Measurements from ENCODE around the gene PATL2.
"Not testable (repeated sequence)": the region's sequence is repeated elsewhere in the genome, so short reads cannot be mapped to it uniquely, and the experiment has no call there.

The PATL2 gene

DNA sequence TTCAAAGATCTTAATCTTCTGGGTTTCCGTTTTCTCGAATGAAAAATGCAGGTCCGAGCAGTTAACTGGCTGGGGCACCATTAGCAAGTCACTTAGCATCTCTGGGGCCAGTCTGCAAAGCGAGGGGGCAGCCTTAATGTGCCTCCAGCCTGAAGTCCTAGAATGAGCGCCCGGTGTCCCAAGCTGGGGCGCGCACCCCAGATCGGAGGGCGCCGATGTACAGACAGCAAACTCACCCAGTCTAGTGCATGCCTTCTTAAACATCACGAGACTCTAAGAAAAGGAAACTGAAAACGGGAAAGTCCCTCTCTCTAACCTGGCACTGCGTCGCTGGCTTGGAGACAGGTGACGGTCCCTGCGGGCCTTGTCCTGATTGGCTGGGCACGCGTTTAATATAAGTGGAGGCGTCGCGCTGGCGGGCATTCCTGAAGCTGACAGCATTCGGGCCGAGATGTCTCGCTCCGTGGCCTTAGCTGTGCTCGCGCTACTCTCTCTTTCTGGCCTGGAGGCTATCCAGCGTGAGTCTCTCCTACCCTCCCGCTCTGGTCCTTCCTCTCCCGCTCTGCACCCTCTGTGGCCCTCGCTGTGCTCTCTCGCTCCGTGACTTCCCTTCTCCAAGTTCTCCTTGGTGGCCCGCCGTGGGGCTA lies at the start of gene PATL2, which contains the start of gene B2M:
PATL2 (minus strand) TSS at position 228 of the 647 bp plus-strand sequence. CDS start 34,833 bp downstream, outside the sequence.
B2M (plus strand) TSS at position 422 of the 647 bp plus-strand sequence; CDS start at position 452, 30 bp downstream.
- DNase-seq, result peak; percentile 96

DNA sequence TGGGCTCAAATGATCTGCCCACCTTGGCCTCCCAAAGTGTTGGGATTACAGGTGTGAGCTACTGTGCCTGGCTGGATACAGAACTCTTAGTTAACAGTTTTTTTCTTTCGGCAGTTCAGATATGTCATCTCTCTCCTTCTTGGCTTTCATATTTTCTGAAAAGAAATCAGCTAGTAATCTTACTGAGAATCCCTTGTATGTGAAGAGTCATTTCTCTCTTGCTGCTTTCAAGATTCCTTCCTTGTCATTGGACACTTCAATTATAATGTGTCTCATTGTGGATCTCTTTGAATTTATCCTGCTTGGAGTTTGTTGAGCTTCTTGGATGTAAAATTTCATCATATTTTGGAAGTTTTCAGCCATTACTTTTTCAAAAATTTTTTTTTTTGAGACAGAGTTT lies 42.2 kb upstream of the PATL2 start:
- no peak for DNase-seq

DNA sequence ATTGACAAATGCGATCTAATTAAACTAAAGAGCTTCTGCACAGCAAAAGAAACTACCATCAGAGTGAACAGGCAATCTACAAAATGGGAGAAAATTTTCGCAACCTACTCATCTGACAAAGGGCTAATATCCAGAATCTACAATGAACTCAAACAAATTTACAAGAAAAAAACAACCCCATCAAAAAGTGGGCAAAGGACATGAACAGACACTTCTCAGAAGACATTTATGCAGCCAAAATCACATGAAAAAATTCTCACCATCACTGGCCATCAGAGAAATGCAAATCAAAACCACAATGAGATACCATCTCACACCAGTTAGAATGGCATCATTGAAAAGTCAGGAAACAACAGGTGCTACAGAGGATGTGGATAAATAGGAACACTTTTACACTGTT lies 32.3 kb upstream of the PATL2 start:
- not testable (repeated sequence) for DNase-seq

DNA sequence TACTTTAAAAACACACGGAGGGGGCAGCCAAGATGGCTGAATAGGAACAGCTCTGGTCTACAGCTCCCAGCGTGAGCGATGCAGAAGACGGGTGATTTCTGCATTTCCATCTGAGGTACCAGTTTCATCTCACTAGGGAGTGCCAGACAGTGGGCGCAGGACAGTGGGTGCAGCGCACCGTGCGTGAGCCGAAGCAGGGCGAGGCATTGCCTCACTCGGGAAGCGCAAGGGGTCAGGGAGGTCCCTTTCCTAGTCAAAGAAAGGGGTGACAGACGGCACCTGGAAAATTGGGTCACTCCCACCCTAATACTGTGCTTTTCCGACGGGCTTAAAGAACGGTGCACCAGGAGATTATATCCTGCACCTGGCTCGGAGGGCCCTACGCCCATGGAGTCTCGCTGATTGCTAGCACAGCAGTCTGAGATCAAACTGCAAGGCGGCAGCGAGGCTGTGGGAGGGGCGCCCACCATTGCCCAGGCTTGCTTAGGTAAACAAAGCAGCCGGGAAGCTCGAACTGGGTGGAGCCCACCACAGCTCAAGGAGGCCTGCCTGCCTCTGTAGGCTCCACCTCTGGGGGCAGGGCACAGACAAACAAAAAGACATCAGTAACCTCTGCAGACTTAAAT lies 28.2 kb upstream of the PATL2 start:
- not testable (repeated sequence) for DNase-seq

DNA sequence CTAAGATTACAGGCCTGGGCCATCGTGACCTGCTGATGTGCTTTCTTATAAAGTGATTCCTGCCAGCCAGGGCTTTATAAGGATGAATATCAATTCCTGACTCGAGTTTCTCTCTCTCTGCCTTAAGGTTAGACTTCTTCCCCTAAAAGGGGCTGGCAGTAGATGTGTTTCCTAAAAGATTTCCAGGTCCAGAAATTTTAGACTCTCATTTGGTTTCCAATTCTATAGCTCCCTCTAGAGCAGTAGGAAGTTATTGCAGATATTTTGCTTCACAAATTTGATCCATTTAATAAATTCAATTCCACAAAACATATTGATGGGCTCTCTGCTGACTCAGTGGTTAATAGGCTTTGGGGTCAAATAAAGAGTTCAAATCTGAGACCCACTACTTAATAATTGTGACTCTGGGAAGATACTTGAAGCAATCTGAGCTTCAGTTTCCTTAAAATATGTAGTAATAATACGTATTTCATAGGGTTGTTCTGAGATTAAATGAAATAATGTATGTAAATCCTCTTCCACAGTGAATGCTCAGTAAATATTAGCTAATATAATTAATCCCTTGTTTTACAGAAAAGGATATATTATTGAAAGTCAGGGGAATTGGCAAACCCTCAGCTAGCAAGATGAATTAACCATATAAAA lies 27.3 kb upstream of the PATL2 start:
- DNase-seq, result no peak

DNA sequence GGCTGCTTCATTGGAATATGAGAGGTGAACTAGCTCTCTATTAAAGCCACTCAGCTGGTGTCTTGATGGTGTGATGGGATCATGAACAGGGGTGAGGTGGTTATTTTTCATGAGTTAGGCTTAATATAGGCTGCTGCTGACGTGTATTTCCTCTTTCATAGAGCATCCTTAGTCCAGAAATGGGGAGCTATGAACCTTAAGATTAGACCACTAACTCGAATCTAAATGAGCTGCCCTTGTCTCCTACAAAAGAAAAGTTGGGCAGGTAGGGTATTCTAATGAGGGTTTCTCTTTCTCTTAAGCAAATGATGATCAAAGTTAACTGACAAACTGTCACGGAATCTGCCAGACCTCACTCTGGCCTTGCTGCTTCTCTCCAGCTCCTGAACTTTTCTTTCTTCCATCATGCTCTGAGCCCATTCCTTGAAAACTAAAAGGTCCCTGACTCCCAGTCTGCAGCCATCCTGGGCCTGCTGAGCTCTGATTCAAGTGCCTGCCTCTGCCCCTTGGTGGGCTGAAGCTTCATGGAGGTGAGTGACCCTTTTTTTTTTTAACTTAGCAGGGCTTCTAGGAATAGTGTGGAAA lies 25.1 kb upstream of the PATL2 start, which contains the start of gene TRIM69:
TRIM69 (plus strand) TSS at position 348 of the 585 bp plus-strand sequence; CDS start at position 525, 177 bp downstream.
- DNase-seq, result no peak

DNA sequence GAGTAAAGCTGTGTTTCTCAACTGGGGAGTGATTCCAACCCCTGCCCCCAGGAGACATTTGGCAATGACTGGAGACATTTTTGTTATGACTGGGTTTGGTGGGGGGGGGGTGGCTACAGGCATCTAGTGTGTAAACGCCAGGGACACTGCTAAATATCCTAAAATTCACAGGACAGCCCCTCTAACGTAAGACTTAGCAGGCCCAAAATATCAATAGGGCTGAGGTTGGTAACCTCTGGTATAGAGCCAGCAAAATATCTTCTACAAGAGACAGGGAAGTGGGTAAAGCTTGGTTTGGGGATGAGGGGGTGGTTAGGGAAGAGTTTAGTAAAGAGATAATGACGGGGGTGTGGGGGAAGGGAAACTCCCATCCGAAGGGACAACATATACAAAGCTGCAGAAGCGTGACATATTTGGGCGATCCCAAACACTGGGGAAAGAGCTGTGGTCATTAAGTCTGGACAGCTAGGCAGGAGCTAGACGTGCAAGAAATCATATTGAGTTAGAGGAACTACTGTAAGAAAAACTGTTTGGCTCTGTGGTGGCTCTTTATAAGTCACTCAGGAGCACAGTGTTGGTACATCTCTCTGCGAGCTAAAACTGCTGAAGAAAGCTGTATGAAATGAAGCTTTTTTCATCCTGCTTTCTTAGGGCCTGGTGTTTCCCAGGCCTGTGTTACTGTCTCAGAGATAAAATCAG lies 24.5 kb upstream of the PATL2 start:
- peak; percentile 40 for DNase-seq

DNA sequence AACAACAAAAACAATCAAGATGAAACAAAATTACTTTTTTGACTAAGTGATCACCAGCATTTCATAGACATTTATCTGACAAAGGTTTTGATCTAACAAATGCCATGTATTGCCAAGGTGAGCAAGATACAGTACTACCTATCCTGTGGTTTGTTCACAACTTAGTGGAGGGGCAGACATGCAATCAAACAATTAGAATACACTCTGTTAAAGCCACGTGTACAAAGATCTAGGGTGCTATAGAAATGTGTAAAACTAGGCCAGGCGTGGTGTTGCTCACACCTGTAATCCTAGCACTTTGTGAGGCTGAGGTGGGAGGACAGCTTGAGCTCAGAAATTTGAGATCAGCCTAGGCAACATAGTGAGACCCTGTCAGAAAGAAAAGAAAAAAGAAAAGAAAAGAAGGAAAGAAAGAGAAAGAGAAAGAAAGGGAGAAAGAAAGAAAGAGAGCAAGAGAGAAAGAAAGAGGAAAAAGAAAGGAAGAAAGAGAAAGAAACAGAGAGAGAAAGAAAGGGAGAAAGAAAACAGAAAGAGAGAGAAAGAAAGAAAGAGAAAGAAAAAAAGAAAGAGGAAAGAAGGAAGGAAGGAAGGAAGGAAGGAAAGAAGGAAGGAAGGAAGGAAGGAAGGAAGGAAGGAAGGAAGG lies 23.8 kb upstream of the PATL2 start:
- DNase-seq, result no peak

DNA sequence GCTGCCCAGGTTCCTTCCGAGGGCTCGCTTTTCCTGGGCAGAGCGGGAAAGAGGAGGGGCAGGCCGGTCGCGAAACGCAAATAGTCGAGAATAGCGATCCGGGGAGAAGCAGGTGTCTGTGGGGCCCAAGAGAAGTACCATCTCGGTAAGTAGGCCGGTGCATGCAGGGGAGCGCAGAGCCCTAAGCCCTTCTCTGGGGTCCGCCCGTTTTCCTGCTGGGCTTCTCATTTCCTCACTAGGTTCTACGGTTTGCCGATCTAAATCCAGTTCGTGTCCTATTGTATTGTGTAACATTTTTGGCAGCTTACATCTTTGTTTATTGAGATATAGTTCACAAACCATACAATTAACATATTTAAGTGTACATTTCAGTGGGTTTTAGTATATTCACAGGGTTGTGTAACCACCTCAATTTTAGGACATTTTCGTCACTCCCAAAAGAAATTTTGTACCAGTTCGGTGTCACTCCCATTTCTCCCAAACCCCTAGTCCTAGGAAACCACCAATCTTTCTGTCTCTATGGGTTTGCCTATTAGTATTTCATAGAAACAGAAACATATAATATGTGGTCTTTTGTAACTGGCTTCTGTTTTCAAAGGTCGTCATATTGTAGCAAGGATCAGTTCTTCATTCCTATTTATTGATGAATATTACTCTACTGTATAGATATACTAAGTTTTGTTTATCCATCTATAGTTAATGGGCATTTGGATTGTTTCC lies 18.4 kb upstream of the PATL2 start:
- DNase-seq, result no peak

DNA sequence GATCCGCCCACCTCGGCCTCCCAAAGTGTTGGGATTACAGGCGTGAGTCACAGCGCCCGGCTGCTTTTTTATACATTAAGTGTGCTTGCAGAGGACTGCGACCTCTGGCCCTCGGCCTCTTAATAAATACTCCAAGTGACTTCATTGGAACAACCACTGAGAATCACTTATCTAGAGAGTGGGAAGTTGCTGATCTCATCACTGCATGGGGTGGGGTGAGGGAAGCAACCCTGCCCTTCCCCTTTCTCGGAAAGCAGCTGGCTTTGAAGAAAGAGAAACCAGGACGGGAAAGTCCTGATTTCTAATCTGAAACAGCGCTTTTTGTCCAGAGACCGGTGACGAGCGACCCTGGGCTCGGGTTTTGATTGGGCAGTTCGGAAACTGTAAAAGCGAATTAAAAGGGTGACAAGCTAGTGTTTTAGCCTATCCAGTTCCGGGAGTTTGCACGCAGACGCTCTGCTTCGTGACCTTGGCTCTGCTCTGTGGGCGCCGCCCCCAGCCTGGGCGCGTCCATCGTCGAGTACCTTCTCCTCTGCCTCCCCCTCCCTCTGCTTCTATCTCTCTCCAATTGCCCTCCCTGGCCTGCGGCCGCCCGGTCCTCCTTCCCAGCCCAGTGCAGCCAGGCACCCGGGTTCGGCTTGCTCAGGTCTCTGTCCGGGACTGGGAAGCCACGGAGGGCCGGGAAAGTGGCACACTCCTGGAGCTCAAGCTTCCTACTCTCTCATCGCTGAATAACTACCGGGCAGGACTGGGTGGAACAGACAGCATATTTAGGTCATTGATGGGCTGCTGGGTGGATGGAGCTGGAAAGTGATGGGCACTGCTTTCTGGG lies 17.7 kb upstream of the PATL2 start:
- peak; percentile 87 for DNase-seq

DNA sequence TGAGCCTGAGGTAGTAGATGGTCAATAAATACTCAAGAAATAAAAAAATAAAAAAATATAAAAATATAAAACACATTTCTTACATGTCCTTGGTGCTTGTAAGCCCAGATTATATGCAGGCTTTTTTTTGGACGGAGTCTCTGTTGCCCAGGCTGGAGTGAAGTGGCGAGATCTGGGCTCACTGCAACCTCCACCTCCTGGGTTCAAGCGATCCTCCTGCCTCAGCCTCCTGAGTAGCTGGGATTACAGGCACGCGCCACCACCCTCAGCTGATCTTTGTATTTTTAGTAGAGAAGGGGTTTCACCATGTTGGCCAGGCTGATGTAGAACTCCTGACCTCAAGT lies 17.1 kb upstream of the PATL2 start:
- DNase-seq, result not testable (repeated sequence)

DNA sequence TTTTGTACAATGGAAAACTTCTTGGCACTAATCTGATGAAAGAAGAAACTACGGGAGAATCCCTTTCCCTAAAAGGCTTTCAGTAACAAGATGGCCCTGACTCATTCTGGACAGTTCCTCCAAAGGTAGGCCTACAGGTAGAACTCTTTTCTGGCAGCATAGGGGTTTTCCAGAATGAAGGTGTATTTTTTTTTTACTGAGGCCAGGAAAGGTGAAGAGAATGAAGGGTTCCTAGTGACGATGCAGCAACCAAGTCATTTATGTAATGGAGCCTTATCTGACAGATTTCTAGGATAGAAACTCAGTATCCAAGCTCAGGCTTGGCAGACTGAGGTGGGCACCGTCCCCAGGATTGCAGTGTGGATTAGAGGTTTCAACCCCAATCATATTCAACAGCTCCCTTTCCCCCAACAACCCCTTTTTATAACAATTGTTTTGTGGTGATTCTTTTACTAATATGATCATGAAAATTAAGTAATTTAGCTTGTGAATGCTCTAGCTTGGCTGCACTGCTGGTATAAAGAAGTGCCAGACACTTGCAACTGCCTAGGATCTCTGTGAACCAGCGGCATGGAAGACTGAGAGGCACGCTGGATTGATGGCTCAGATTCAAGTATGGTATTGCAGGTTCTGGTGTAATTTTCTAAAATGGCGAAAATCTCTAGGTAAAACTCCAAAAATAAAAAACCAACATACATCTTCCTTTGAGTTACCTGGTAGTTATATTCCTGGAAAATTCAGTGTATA lies 16.5 kb upstream of the PATL2 start:
- DNase-seq, result no peak

DNA sequence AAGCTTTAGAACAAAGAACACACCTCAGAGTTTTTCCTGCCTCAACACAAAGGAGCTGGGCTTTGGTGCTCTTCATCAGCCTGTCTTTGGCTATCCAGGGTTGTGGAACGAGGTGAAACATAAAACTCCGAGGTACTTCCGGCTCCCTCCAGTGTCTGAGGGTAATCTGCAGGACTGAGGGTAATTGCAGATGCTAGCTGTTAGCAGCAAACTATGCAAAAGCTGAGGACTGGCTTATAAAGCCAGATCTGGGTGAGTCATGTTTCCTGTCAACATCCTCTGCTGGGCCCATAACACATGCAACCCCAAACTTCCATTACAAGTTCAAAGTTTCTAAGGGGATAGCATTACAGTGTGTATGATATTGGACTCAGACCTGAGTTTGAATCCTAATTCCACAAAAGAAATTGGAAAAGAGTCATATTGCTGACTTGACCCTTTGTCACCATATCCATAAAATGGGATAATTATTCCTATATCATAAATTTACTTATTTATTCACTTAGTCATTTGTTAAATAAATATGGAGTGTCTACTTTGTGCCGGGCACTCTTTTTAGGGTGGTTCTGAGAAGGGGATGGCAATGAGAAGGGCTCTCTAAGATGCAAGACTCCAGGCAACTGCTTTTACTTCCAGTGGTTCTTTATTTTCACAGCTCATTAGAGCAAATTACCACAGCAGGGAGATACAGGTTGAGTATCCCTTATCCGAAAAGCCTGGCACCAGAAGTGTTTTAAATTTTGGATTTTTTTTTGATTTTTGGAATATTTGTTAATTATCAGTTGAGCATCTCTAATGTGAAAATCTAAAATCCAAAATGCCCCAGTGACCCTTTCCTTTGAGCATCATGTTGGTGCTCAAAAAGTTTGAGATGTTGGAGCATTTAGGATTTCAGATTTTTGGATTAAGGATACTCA lies 15.7 kb upstream of the PATL2 start:
- DNase-seq, result peak; percentile 58

DNA sequence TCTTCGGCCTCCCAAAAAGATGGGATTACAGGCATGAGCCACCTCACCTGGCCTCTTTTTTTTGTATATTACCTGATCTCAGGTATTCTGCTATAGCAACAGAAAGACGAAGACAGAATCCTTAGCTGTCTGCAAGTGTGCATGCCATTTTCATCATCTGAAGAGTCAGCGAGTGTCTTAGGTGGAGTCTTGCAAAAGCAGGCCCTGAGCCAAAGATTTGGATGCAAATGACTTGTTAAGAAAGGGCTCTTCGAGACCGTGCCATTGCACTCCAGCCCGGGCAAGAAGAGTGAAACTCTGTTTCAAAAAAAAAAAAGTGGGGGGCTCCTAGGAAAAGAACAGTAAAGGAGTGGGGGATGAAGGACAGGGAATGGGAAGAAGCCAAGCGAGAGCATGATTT lies 15.0 kb upstream of the PATL2 start:
- DNase-seq, result no peak

DNA sequence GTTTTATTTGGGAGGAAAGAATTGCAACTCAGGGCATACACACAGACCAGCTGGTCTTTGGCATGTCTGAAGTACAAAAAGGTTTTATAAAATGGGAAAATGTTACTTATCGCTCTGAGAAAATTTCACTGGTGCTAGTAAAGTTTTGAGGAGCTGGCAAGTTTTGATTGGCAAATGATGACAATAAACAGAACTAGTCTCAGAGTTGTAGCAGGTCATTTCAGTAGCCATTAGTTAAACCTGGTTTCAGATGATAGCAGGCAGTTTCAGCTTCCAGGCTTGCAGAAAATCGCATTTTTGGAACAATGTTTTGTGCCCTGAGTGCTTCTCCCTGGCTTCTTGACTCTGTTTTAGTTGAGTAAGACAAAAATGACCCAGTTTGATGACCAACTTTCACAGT lies 10.9 kb upstream of the PATL2 start:
- DNase-seq, result no peak

DNA sequence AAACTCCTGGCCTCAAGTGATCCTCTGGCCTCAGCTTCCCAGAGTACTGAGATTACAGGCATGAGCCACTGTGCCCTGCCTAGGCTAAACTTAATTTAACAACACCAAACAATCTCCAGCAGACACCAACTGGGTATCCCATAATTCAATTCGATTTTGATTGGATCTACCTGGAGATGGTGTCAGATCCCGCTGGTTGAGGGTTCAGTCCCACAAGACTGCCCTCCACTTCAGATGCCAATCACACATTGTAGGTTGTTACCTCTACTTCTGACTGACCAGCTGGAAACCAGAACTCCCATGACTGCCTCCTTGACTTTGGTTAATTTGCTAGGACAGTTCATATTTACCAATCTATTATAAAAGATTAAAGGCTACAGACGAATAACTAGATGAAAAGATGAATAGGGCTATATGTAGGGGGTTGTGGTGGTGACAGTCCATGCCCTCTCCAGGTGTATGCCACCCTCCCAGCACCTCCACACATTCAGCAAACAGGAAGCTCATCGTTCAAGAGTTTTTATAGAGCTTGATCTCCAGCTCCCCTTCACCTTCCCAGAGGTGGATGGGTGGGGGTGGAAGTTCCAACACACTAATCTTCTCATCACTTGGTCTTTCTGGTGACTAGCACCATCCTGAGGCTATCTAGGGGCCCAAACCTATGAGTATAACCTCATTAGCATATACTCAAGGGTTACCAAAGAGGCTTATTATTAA lies 9.5 kb upstream of the PATL2 start:
- no peak for DNase-seq

DNA sequence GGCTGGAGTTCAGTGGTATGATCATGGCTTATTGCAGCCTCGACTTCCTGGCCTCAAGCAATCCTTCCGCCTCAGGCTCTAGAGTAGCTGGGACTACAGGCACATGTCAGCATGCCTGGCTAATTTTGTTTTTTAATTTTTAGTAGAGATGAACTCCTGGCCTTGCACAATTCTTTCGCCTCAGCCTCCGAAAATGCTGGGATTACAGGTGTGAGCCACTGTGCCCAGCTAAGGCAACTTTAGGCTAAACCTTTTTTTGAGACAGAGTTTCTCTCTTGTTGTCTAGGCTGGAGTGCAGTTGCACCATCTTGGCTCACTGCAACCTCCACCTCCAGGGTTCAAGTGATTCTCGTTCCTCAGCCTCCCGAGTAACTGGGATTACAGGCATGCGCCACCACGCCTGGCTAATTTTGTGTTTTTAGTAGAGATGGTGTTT lies 8.9 kb upstream of the PATL2 start:
- not testable (repeated sequence) for DNase-seq

DNA sequence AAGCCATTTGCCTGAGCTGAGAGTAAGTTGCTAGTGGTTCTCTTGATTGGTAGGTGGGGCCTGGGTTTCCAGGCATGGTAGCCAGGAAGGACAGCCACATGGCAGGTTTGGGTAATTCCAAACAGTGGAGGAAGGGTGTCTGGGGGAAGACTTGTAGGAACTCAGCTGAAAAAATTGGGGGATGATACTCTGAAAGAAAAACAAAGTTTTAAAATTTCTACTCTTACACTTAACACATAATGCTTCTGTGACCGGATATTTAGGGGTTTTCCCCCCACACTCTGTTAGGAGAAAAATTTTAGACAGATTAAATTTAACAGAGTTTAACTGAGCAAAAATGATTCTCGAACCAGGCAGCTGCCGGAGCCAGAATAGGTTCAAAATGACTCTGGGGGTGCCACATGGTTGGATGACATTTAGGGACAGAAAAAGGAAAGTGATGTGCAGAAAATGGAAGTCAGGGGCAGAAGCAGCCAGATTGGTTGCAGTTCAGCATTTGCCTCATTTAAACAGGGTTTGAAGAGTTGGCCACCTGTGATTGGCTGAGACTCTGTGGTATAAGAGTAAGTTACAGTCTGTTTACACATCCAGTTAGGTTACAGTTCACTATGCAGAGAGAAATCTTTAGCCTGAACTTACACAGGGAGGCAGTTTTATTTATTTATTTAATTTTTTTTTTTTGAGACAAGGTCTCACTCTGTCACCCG lies 8.3 kb upstream of the PATL2 start:
- DNase-seq, result peak; percentile 57
